DMS114 treated with DMSO at 0.1 percent for 48 hours (cell line): Measurements from ENCODE around the gene QSOX1.

Experiments
- DNase-seq: peaks from one replicate; lab custom pipeline; 2025; ENCODE audit not compliant: unreplicated experiment; lab: John Stamatoyannopoulos, UW

QSOX1 gene

DNA sequence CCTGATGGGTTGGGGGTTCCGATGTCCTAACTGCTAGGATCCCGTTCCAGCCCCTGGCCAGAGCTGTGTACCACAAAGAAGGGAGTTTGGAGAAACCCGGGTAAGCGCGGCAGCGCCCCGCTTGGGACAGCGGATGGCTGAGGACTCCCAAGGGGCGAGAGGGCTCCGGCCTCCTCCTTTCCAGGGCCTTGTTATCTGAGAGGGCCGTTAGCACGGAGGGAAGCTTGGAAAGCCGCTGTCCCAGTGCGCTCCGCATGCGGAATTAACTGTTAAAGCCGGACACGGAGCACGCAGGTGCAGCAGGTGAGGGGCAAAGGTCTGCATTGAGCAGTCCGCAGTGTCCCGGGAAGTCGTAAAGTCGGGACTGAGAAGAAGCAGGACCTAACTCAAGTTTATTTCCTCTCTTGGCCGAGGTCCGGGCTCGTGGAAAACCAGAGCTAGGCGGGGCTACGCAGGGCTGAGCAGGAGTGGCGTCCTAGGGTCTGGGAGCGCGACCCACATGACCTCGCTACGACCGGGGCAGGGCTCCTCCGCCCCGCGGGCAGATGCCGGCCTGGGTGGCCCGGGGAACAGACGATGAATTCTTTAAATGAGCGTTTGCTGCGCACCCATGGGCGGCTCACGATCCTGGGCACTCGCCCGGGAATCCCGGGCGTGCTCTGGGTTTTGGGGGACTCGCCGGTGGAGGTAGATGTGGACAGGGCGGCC is 79.9 kb downstream of the QSOX1 start:
- no peak for DNase-seq

DNA sequence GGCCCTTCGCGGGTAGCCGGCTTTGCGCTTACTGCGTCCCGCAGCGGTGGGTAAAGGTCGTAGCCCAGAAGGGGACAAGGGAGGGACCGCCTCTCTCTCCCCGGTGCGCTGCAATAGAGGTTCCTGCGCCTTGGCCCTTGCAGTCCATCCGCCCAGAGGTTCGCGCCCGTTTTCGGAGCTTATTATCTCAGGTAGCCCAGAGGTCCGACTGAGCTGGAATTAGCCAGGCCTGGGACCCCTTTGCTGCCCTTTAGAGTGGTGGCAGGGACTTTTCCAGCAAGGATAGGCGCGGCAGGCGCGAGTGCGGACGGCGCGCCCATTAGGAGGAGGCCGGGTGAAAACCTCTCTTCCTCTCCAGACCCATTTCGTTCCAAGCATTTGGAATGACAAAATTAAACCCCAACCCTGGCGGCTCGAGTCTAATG is 80.4 kb downstream of the QSOX1 start:
- no peak for DNase-seq

DNA sequence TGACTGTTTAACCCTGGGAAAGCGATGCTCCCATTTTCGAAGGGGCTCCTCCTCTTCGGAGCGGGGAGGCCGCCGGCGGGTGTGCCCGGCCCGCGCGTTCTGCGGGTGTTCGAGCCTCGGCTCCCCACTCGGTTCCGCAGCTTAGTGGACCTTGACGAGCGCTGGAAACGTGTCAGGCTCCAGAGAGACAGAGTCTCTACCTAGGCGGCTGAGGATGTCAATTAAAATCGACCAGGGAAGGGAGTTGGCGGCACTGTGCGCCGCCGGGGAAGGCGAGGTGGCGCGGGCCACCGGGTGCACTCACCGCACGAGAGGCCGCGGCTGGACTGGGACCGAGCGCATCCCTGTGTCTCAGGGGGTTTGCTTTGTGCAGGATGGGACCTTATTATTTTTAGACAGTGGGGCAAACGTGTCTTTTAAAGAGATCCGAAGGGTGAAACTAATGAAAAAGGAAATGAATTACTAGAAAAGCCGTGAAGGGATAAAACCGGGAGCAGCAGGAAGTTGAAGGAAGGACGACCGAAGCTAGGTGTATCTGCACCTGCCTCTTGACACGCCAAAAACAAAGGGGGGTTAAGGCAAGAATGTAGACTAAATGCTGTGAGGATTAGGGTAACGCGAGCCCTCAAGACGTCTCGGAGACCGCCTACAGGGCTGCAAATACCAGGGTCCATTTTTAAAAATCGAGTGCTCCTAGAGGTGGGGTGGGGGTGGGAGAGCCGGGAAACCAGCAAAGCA is 81.0 kb downstream of the QSOX1 start:
- no peak for DNase-seq

DNA sequence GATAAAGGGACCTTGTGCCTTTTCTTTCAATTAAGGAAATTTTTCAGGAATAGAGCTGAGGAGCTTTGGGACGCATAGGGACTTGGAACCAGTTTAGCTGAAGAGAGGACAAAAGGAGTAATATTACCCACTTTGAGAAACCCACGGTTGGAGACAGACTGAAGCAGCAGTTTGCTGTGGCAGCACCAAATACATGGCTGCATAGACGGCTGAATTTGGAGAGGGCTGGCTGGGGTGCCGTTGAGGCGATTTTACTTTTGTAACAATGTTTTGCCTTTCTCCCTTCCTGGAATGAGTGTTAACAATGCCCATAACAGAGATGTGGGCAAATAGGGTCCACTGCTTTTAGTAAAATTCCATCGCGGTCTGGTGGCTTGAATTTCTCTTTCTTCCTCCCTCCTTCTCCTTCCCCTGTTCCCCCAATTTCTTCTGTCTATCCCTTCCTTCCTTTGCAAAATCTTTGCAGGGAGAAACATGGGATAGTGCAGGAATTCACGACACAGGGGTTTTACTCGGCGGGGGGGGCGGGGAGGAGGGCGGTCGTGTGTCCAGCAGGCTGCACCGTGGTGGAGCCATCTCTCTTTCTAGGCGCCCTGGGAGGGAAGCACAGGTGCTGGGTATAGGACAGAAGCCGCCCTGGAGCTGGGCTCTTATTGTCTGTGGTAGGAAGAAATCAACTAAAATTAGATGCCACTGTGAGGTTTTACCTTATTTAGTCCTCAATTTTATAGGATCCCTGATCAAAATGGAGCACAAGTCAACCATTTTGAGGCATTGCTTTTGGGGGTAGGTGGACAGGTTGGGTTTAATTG is 82.2 kb downstream of the QSOX1 start:
- DNase-seq, result no peak

DNA sequence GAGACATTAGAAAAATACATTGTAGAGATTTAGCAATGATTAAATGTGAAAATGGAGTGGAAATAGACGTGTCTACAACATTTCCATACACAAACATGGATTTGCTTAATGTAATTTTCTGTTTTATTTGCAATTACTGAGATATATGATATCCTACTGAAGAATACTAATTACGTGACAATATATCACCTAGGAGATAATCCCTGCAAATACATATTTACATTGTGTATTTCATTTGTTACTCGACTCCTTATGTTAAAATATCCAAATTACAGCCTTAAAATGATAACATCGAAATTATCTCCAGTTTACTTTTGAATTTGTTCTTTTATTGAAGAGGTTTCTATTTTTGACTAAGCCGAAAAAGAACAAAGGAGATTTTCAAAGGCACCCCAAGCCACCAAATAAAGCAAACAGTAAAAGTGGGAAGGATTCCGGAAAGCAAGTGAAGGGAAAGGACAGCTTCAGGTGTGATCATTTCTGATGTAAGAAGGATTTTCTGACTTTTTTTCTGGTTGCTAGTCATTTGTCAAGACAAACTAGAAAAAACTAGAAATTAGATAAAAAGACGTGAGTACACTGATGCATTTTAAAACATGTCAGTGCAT is 83.3 kb downstream of the QSOX1 start:
- DNase-seq, result no peak

DNA sequence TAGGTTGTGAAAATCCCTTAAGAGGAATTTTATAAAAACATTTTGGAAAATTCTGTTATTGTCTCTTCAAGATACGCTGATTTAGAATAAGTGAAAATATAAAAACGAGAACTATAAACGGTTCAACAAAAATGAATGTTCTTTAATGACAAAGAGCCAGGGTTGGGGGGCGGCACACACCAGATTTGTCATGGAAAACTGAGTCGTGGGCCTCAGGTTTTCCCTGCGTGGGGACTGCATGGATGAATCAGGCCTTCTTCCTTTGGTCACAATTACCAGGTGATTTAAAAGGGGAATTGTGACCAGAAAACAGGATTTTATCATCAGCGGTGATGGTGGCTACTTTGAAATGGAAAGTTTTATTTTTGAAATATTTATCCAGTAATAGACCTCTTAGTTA is 84.0 kb downstream of the QSOX1 start:
- no peak for DNase-seq

DNA sequence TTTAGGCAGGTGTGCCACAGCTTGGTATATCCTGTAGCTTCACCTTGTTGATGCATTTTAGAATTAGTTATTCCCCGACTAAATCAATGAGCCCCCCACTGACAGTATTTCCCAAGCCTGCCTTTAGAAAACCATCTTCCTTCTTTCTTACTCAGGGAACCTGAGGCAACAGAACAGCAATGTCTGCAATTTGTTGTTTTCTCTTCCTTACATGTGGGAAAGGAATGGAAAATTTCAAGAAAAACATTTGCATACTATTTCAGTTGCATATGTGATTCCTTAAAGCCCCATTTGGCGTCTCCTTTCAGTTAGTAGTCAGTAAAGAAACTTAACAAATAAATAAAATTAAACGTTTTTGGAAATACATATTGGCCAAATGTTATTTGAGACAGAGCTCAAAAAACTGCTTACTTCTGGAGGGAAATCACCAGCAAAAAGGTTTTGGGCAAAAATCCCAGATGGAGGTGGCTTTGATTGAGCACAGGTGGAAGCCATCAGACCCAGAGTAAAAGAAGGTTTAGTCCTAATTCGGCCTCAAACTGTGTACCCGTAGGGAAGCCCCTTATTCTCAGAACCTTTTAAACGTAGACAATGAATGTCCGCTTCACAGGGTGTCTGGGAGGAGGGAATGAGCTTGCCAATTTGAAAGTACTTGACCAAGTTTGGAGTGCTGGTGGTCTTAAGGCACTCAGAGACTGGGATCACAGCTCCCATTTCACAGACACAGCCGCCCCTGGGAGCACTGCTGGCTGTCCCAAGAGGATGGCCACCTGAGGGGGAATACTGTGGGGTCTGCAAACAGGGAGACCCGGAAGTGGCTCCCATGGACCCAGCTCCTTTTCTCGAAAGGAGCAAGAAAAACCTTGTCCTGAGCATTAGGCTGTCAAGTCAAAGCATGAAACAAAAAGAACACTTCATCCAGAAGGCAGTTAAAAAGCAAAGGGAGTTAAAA is 84.8 kb downstream of the QSOX1 start:
- no peak for DNase-seq

DNA sequence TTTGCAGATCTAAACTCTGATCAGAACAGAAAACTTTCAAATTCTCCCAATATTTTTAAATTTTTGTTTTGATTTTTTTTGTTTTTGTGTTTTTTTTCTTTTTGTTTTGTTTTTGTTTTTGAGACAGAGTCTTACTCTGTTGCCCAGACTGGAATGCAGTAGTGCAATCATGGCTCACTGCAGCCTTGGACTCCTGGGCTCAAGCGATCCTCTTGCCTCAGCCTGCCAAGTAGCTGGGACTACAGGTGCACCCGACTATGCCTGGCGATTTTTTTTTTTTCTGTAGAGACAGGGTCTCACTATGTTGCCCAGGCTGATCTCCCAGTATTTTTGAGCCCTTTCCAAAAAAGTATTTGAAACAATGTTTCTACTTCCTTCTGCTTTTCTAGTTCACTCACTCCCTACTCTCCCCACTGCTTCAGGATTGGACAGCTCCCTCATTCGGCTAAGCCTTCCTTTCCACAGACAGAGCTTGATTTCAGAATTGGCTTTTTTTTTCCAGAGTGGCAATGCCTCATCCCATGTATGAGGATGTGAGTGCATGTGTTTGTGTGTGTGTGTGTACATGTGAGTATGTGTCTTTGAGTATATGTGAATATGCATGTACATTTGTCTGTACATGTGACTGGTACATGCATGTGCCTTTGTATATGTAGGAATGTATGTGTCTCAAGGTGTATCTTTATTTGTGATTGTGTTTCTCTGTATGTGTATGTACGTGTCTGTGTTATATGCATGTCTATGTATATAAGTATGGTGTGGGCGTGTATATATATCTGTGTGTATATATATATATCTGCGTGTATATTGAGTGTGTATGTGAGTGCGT is 87.3 kb downstream of the QSOX1 start:
- no peak for DNase-seq

DNA sequence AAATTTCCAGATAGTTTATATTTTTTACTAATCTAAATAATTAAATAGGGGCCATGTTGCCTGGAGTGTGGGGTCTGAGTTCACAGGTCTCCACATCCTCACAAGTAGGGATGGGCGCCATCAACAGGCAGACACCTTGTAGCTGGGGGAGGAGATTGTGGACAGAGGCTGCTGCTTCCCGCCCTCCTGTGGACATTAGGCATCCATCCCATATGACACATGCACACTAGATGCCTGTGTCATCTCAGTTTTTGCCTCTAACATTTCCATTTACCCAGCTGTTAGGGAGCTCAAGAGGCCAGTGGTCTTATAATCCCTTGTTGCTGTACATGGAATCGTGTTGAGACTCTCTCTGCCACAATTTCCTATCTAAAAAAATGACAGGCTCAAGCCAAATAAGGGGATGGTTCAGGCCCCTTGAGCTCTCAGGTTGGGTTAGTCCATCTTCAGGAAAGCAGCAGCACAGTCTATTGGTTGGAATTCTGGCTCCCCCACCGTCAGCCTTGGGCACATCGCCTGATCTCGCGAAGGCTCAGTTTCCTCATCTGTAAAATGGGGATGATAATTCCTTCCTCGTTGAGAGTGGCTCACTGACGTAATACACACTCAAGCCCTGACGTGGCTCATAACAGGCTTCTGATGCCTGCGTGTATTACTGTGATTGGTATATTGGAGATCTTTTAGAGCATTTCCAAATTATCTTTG is 89.0 kb downstream of the QSOX1 start:
- DNase-seq, result no peak

DNA sequence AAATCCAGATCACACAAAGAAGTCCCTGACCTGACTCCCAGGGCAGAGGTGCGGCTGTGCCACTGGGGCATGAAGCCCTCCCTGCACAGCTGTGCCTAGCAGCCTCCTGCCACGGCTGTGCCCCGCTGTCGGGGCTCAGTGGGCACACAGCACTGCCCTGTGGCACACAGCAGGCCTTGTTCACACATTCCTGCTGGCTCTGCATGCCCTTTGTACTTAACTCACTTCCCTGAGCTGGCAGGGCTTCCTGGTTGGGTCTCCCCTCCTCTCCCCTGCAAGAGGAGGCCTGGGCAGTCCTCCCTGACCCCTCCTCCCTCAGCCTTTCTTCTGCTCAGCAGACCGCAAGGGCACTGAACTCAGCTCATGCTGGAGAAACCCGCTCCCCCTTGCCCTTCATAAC is 90.2 kb downstream of the QSOX1 start:
- DNase-seq, result no peak

DNA sequence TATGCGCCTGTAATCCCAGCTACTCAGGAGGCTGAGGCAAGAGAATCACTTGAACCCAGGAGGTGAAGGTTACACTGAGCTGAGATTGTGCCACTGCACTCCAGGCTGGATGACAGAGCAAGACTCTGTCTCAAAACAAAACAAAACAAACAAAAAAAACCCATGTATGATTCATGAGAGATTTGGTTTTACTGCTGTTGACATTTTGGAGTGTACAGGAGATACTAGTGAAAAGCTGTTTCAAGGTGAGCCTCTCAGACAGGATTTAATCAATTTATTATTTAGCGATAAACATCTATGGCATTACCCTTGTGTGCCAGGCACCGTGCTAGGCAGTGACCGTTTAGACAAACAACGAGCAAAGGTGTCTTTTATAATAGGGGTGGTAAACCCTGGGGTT is 91.9 kb downstream of the QSOX1 start:
- DNase-seq, result no peak

DNA sequence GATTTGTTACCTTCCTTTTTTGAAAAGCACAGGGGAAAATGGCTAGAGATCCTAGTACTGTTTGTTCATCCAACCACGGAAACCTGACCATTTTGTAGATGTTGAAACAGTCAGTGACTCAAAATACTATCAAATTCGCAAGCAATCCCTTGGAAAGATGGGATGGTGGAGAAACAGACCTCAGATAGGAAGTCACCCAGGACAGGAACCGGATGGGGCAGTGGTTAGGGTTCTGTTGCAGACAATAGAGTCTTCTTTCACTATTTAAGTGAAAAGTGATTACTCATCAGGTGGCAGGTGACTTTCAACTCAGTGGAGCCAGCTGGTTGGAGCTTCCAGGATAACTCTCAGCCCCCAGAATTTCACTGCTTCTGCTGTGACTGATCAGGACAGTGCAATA is 92.4 kb downstream of the QSOX1 start:
- DNase-seq, result no peak

DNA sequence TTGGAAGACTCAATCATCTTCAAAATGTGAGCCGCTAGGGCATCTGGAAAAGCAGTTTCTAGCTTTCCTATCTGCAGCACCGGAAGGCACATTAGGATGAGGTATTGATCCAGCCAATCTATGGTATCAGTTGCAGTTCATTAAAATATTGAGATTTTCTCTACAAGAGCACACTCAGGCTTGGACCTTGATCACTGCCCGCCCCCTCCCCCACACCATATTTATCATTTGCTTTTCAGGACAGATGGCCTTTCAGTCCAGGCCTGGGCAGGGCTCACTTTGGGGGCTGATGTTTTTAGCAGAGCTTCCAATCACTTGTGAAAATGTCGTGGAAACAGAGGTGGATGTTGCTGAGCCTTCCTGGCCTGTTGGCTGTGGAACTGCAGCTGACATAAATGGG is 92.9 kb downstream of the QSOX1 start:
- DNase-seq, result no peak

DNA sequence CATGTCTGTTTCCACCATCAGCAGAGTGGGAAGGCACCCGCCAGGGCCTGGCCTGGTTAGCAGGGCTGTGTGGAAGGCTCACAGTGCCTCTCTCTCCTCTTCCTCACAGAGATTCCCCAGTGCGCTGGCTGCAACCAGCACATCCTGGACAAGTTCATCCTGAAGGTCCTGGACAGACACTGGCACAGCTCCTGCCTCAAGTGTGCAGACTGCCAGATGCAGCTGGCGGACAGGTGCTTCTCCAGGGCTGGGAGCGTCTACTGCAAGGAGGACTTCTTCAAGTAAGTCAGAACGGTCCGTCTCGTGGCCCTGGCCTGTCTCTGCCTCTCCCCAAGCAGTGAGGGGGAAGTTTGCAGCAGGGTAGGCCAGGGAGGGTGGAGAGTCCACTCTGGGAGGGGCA is 93.5 kb downstream of the QSOX1 start:
- no peak for DNase-seq

DNA sequence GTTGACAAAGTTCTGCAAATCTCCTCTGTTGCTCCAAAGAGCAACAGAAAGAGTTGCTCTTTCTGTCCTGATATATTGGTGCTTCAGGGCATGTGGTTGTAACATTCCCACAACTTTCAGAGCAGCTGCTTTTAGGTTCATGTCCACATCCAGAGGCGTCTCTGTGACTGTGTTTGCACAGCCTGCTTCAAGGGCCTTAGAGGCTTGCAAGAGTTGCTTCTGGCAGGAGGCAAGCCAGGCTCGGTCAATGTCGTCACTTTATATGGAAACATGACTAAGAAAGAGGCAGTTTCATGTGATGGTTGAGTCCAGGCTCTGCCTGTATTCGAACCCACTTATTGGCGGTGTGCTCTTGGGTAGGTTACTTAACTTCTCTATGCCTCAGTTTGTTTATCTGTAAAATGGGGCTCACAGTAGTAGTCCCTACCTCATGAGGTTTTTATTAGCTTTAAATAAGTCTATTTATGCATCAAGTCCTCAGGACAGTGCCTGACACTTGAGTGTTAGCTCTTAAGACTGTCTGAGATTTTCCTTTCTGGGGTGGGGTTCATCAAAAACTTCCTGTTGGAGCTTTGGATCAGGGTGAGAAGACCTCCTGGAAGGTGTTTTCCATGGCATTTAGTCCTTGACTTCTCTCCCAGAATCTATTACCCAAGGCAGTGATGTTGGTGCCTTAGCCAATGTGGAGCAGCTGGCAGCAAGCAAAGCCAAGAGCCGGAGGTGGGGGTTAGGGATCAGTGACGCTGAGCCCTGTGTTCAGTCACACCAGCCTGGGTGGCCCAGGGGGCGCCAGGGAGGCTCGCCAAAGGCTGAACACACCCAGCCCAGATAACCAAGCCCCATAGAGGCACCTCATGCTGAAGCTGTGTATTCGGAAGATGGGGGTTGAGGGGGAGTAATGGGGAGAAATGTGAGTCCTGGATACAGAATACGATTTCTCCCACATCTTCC is 94.3 kb downstream of the QSOX1 start:
- no peak for DNase-seq

DNA sequence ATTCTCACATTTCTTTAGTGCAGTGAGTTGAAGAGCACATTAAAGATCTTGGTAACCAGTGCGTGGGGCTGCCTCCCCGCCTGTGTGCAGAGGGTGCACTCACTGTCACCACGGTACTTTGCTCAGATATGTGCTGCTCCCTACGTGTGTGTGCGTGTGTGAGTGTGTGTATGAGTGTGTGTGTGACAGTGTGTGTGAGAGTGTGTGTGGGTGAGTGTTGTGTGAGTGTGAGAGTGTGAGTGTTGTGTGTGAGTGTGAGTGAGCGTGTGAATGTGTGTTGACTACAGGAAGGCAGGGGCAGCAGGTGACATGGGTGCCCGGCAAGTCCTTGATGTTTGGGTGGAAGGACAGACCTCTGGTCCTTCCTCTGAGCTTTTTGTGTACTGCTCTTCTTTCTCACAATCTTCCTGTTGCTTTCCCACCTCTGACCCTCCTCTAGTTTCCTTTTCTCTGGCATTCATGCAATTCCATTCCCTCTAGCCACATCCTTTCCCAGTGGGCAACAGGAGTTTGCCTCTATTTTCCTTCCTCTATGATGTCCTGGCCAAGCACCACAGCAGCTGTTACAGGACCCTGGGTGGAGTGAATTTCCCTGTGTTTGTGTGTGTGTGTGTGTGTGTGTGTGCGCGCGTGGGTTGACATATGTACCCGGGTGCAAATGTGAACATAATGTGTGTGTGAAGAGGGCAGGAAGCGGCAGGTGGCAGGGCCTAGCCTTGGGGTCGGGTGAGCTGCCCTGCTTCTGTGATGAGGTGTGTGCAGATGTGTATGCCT is 95.2 kb downstream of the QSOX1 start:
- no peak for DNase-seq

DNA sequence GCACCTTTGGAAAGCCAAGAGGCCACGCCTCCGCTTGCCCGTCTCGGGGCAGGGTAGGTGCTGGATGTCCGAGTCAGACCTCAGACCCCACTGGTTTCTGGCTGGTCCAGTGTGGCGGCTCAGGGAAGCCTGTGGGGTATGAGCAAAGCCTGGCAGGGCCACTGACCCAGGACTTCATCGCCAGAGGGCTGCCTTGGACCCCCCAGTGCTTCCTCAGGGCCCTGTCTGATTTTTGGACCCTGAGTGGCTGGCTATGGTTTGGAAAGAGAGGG is 95.8 kb downstream of the QSOX1 start:
- DNase-seq, result no peak
